Brain microvascular endothelial cell (primary cell): ENCODE results near the gene PDZRN3.

Source experiments
- DNase-seq: peaks from one replicate; pipeline ENCODE4 v3.0.0-alpha.2; 2020
- H3K27ac ChIP-seq: fragments of 250-450 bp; sonication (Bioruptor Pico); 2 replicates; pipeline ENCODE4 v1.5.1; 2020; ENCODE audit warnings: mild to moderate bottlenecking, moderate library complexity
- H3K27me3 ChIP-seq: fragments of 250-450 bp; sonication (Bioruptor Pico); replicated peaks from 2 replicates; pipeline ENCODE4 v1.5.1; 2020; ENCODE audit warnings: mild to moderate bottlenecking
- H3K36me3 ChIP-seq: fragments of 250-450 bp; sonication (Bioruptor Pico); replicated peaks from 2 replicates; pipeline ENCODE4 v1.5.1; 2020; ENCODE audit warnings: mild to moderate bottlenecking
- H3K4me3 ChIP-seq: 2 replicates; pipeline ENCODE4 v1.5.1; 2011; ENCODE audit warnings: low read depth, mild to moderate bottlenecking, control low read depth, low read length, moderate library complexity
- CTCF ChIP-seq: IDR thresholded peaks from 2 replicates; pipeline ENCODE4 v1.5.1; 2011; ENCODE audit warnings: low read depth, mild to moderate bottlenecking, moderate library complexity, low read length, control low read depth, inconsistent platforms; ENCODE audit errors: missing control alignments
- in situ Hi-C: cut with HindIII; loops from 2 replicates; pipeline ENCODE4 v1.10.0; 2017; ENCODE audit warnings: low sequenced_read_pairs, low pct_ligation_motif_present

Gene PDZRN3

GRCh38 chr3:73453666-73454065, 171.1 kb downstream of the PDZRN3 start:
- no peak for DNase-seq
- Histone ChIP-seq H3K27ac (no peak overlapping the region), H3K27me3 (no peaks in the 10 kb centered on the region), H3K4me3 (no peak overlapping the region), H3K36me3 (no peaks in the 10 kb centered on the region)
- in situ Hi-C loops = no loop called here
- TF ChIP-seq CTCF = no peak

GRCh38 chr3:73452729-73453128, 172.0 kb downstream of the PDZRN3 start:
- no peak for TF ChIP-seq CTCF
- in situ Hi-C loops = no loop called here
- no peak overlapping the region for H3K27ac ChIP-seq

GRCh38 chr3:73451301-73451944, 173.3 kb downstream of the PDZRN3 start:
- TF ChIP-seq CTCF = no peak
- in situ Hi-C loops = no loop called here
- Histone ChIP-seq H3K36me3 (no peaks in the 10 kb centered on the region), H3K27ac (no peak overlapping the region), H3K27me3 (peaks cover 2% of the 10 kb centered on the region), H3K4me3 (no peak overlapping the region)
- no peak for DNase-seq

More at GRCh38 chr3:73452729-73453128, 172.0 kb downstream of the PDZRN3 start:
- no peak for DNase-seq
- no peak overlapping the region for H3K4me3 ChIP-seq
- peaks cover 2% of the 10 kb centered on the region for H3K27me3 ChIP-seq
- no peaks in the 10 kb centered on the region for H3K36me3 ChIP-seq

- Histone ChIP-seq H3K27me3 (peaks cover 2% of the 10 kb centered on the region), H3K27ac (no peak overlapping the region), H3K4me3 (no peak overlapping the region), H3K36me3 (no peaks in the 10 kb centered on the region)
- TF ChIP-seq CTCF = no peak
- no peak for DNase-seq
- in situ Hi-C loops = no loop called here
These were observed 175.0 kb downstream of the PDZRN3 start for GRCh38 chr3:73449774-73450173.

GRCh38 chr3:73448761-73449301, 175.9 kb downstream of the PDZRN3 start:
- H3K27ac ChIP-seq = no peak overlapping the region
- no peak overlapping the region for H3K4me3 ChIP-seq
- no peaks in the 10 kb centered on the region for H3K36me3 ChIP-seq
- TF ChIP-seq CTCF = no peak
- DNase-seq = no peak
- H3K27me3 ChIP-seq = peaks cover 2% of the 10 kb centered on the region
- in situ Hi-C loops = no loop called here

- H3K27me3 ChIP-seq = peaks cover 2% of the 10 kb centered on the region
- no peak for TF ChIP-seq CTCF
- H3K27ac ChIP-seq = no peak overlapping the region
- in situ Hi-C loops = no loop called here
- no peaks in the 10 kb centered on the region for H3K36me3 ChIP-seq
- H3K4me3 ChIP-seq = no peak overlapping the region
- no peak for DNase-seq
These were observed 176.7 kb downstream of the PDZRN3 start for GRCh38 chr3:73448041-73448440.
